ENCODE measurements around the gene IRF3.
A peak's percentile ranks its signal among the peaks of the same experiment; 100 is the strongest.

DNA sequence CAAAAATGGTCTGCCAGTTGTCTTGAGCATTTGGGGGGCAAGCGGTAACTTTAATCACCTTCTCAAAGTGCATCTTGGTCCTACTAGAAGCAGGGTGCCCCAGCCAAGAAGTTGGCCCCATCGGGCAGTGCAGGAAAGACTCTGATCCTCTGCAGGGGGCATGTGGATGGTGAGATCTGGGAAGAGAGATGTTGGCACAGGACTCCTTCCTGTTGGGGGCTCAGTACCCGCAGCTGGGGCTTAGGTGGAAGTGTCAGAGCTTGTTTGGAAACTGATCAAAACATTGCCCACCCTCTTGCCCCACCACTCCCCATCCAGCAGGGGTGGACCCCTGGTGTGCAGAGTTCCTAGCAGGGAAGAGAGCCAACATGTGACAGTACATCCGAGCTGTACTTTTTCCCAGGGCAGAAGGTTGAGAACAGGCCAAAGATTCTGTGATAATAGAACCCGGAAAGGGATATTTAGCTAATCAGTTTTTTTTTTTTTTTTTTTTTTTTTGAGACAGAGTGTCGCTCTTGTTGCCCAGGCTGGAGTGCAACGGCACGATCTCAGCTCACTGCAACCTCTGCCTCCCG lies 34.6 kb downstream of the IRF3 start:
- TF ChIP-seq POLR2AphosphoS5 (IDR thresholded peaks at IDR 0.05) (peak in 1 of 2 donors; percentile 42), CTCF (IDR thresholded peaks at IDR 0.05) (no peak)

All from esophagus muscularis mucosa (tissue), 3 donors.